Subcutaneous abdominal adipose tissue (tissue), 5 donors: Measurements from ENCODE around the gene RAB11FIP4.
"Not testable (repeated sequence)": the region's sequence is repeated elsewhere in the genome, so short reads cannot be mapped to it uniquely, and the experiment has no call there.

Source experiments
- H3K27ac ChIP-seq: one replicate; pipeline ENCODE4 v1.7.0; 2013; ENCODE audit warnings: low read depth, mild to moderate bottlenecking, inconsistent platforms, low read length, moderate library complexity
- H3K27me3 ChIP-seq, 5 donors: one replicate each; pipeline ENCODE4 v1.7.0; 2013; ENCODE audit warnings: low read length in 5 of 5, inconsistent platforms in 1 of 5; ENCODE audit not compliant: control insufficient read depth in 5 of 5, insufficient read depth in 4 of 5
- H3K36me3 ChIP-seq, 5 donors: one replicate each; pipeline ENCODE4 v1.7.0; 2013; ENCODE audit warnings: low read length in 5 of 5; ENCODE audit not compliant: control insufficient read depth in 5 of 5, insufficient read depth in 5 of 5
- H3K4me1 ChIP-seq, 5 donors: one replicate each; pipeline ENCODE4 v1.7.0; 2013; ENCODE audit warnings: low read length in 5 of 5, mild to moderate bottlenecking in 3 of 5, moderate library complexity in 1 of 5; ENCODE audit not compliant: control insufficient read depth in 5 of 5, insufficient read depth in 5 of 5
- H3K4me3 ChIP-seq, 5 donors: one replicate each; pipeline ENCODE4 v1.7.0; 2013; ENCODE audit warnings: low read length in 5 of 5, low read depth in 1 of 5
- H3K9ac ChIP-seq, 5 donors: one replicate each; pipeline ENCODE4 v1.7.0; 2013; ENCODE audit warnings: low read length in 5 of 5, mild to moderate bottlenecking in 4 of 5, moderate library complexity in 3 of 5
- H3K9me3 ChIP-seq, 5 donors: one replicate each; pipeline ENCODE4 v1.7.0; 2013; ENCODE audit warnings: low read length in 5 of 5; ENCODE audit not compliant: control insufficient read depth in 5 of 5
- donor health status: healthy.
- donor health status: healthy.
- donor health status: healthy.
- donor health status: healthy.
- donor health status: healthy.

The RAB11FIP4 gene

GRCh38 chr17:31371511-31372097 lies 19.9 kb upstream of the RAB11FIP4 start:
- Histone ChIP-seq H3K4me3 (no peak overlapping the region), H3K9me3 (no peaks in the 10 kb centered on the region), H3K27me3 (no peaks in the 10 kb centered on the region), H3K27ac (no peak overlapping the region), H3K9ac (no peak overlapping the region), H3K36me3 (peaks cover 7 to 19% (median 13%) of the 10 kb centered on the region in 5 donors), H3K4me1 (peaks cover 0 to 14% (median 9%) of the 10 kb centered on the region in 5 donors)

GRCh38 chr17:31373150-31374093 lies 18.1 kb upstream of the RAB11FIP4 start:
- Histone ChIP-seq H3K9me3 (no peaks in the 10 kb centered on the region), H3K27me3 (no peaks in the 10 kb centered on the region), H3K4me1 (peaks cover 0 to 14% (median 9%) of the 10 kb centered on the region in 5 donors), H3K27ac (no peak overlapping the region), H3K4me3 (no peak overlapping the region), H3K36me3 (peaks cover 7 to 15% (median 10%) of the 10 kb centered on the region in 5 donors), H3K9ac (no peak overlapping the region)

- H3K4me3 ChIP-seq, result no peak overlapping the region
- H3K9ac ChIP-seq, result no peak overlapping the region
- H3K9me3 ChIP-seq, result no peaks in the 10 kb centered on the region
- H3K4me1 ChIP-seq, result peaks cover 0 to 14% (median 9%) of the 10 kb centered on the region in 5 donors
- H3K27ac ChIP-seq, result no peak overlapping the region
- H3K27me3 ChIP-seq, result no peaks in the 10 kb centered on the region
- H3K36me3 ChIP-seq, result peaks cover 7 to 18% (median 14%) of the 10 kb centered on the region in 5 donors
Measured at GRCh38 chr17:31374094-31374447, 17.4 kb upstream of the RAB11FIP4 start.

- Histone ChIP-seq H3K9me3 (no peaks in the 10 kb centered on the region), H3K4me1 (peaks cover 0 to 14% (median 9%) of the 10 kb centered on the region in 5 donors), H3K9ac (no peak overlapping the region), H3K27ac (no peak overlapping the region), H3K36me3 (peaks cover 7 to 18% (median 14%) of the 10 kb centered on the region in 5 donors), H3K4me3 (no peak overlapping the region), H3K27me3 (no peaks in the 10 kb centered on the region)
Measured at GRCh38 chr17:31374503-31374902, 17.0 kb upstream of the RAB11FIP4 start.

GRCh38 chr17:31378638-31379037 lies 12.8 kb upstream of the RAB11FIP4 start:
- H3K27ac ChIP-seq, result no peak overlapping the region
- peaks cover 4 to 25% (median 16%) of the 10 kb centered on the region in 5 donors for H3K36me3 ChIP-seq

GRCh38 chr17:31379597-31380205 lies 11.8 kb upstream of the RAB11FIP4 start:
- Histone ChIP-seq H3K4me1 (no peaks in the 10 kb centered on the region), H3K27me3 (no peaks in the 10 kb centered on the region), H3K36me3 (peaks cover 0 to 15% (median 11%) of the 10 kb centered on the region in 5 donors), H3K27ac (no peak overlapping the region), H3K4me3 (no peak overlapping the region), H3K9me3 (no peaks in the 10 kb centered on the region), H3K9ac (no peak overlapping the region)

More at GRCh38 chr17:31378638-31379037, 12.8 kb upstream of the RAB11FIP4 start:
- Histone ChIP-seq H3K4me3 (no peak overlapping the region), H3K9me3 (no peaks in the 10 kb centered on the region), H3K4me1 (peaks cover 0 to 5% (median 0%) of the 10 kb centered on the region in 5 donors), H3K9ac (no peak overlapping the region), H3K27me3 (no peaks in the 10 kb centered on the region)

- H3K9ac ChIP-seq, result no peak overlapping the region
- no peak overlapping the region for H3K4me3 ChIP-seq
Measured at GRCh38 chr17:31381165-31381668, 10.3 kb upstream of the RAB11FIP4 start.

GRCh38 chr17:31382668-31383275 lies 8.7 kb upstream of the RAB11FIP4 start:
- H3K9me3 ChIP-seq, H3K27me3 ChIP-seq, H3K27ac ChIP-seq, H3K4me3 ChIP-seq, H3K9ac ChIP-seq, H3K4me1 ChIP-seq: not testable (repeated sequence)
- H3K36me3 ChIP-seq, result peaks cover 0 to 13% (median 8%) of the 10 kb centered on the region in 5 donors

More at GRCh38 chr17:31381165-31381668, 10.3 kb upstream of the RAB11FIP4 start:
- Histone ChIP-seq H3K27me3 (no peaks in the 10 kb centered on the region), H3K4me1 (no peaks in the 10 kb centered on the region), H3K27ac (no peak overlapping the region), H3K36me3 (peaks cover 0 to 15% (median 11%) of the 10 kb centered on the region in 5 donors), H3K9me3 (no peaks in the 10 kb centered on the region)

GRCh38 chr17:31383488-31383887 lies 8.0 kb upstream of the RAB11FIP4 start:
- H3K27ac ChIP-seq, H3K9ac ChIP-seq, H3K4me3 ChIP-seq, H3K27me3 ChIP-seq, H3K4me1 ChIP-seq, H3K9me3 ChIP-seq: not testable (repeated sequence)
- H3K36me3 ChIP-seq, result peaks cover 0 to 12% (median 7%) of the 10 kb centered on the region in 5 donors
